HEK293 (cell line): ENCODE measurements around the gene KIF22.
"Not testable (repeated sequence)": the region's sequence is repeated elsewhere in the genome, so short reads cannot be mapped to it uniquely, and the experiment has no call there.

Experiments used
- CTCF ChIA-PET: fragments of 350-600 bp; formaldehyde crosslinking; extraction: SDS; loops from one replicate; lab custom pipeline; 2021; ENCODE audit warnings: antibody characterized with exemption; lab: Yijun Ruan, JAX
- POLR2A ChIA-PET: fragments of 300-600 bp; formaldehyde crosslinking; extraction: SDS; loops from one replicate; lab custom pipeline; 2020; ENCODE audit warnings: antibody characterized with exemption, inconsistent platforms; lab: Yijun Ruan, JAX
- H3K27ac ChIP-seq: fragments of 200-500 bp; sonication (Bioruptor generic); 2 replicates; pipeline ENCODE4 v1.5.1; 2014; ENCODE audit warnings: low read depth, low read length, control low read depth, inconsistent platforms; ENCODE audit errors: extremely low read depth
- H3K36me3 ChIP-seq, 2 experiments: fragments of 200-500 bp in 1 of 2; sonication (Bioruptor generic) in 1 of 2; 1 replicate in 1 of 2; 2 replicates in 1 of 2; pipeline ENCODE4 v1.5.1; 2014 to 2017; ENCODE audit warnings: inconsistent platforms in 2 of 2, low read length in 2 of 2; ENCODE audit not compliant: control insufficient read depth in 2 of 2, insufficient read depth in 1 of 2
- H3K4me1 ChIP-seq: fragments of 200-500 bp; sonication (Bioruptor generic); 2 replicates; pipeline ENCODE4 v1.5.1; 2014; ENCODE audit warnings: mild to moderate bottlenecking, low read length, inconsistent platforms; ENCODE audit not compliant: control insufficient read depth, insufficient read depth
- H3K4me3 ChIP-seq: 2 replicates; pipeline ENCODE4 v1.5.1; 2011; ENCODE audit warnings: low read depth, mild to moderate bottlenecking, control low read depth, low read length, moderate library complexity
- H3K9me3 ChIP-seq: fragments of 200-500 bp; sonication (Bioruptor generic); 2 replicates; pipeline ENCODE4 v1.5.1; 2014; ENCODE audit warnings: low read depth, low read length, inconsistent platforms; ENCODE audit not compliant: control insufficient read depth, insufficient read depth
- EGR2 ChIP-seq: fragments of 450-650 bp; formaldehyde crosslinking; IDR thresholded peaks from 2 replicates; pipeline ENCODE4 v1.5.1; 2016; ENCODE audit warnings: low read depth, missing biosample characterization, missing genetic modification characterization
- OSR2 ChIP-seq: fragments of 450-650 bp; formaldehyde crosslinking; IDR thresholded peaks from 2 replicates; pipeline ENCODE4 v1.5.1; 2016; ENCODE audit warnings: missing biosample characterization, missing genetic modification characterization
- SP7 ChIP-seq: fragments of 450-650 bp; formaldehyde crosslinking; IDR thresholded peaks from 2 replicates; pipeline ENCODE4 v1.5.1; 2016; ENCODE audit warnings: missing biosample characterization, missing genetic modification characterization
- ZBTB17 ChIP-seq: fragments of 450-650 bp; formaldehyde crosslinking; IDR thresholded peaks from 2 replicates; pipeline ENCODE4 v1.5.1; 2016; ENCODE audit warnings: missing biosample characterization, missing genetic modification characterization
- ZEB2 ChIP-seq: fragments of 450-650 bp; formaldehyde crosslinking; IDR thresholded peaks from 2 replicates; pipeline ENCODE4 v1.5.1; 2016; ENCODE audit warnings: missing biosample characterization, missing genetic modification characterization
- ZFHX2 ChIP-seq: fragments of 450-650 bp; formaldehyde crosslinking; conservative IDR thresholded peaks from 2 replicates; pipeline ENCODE4 v1.5.1; 2016; ENCODE audit warnings: missing biosample characterization, missing genetic modification characterization
- ZNF10 ChIP-seq: fragments of 450-650 bp; formaldehyde crosslinking; IDR thresholded peaks from 2 replicates; pipeline ENCODE4 v1.5.1; 2017; ENCODE audit warnings: missing biosample characterization, missing genetic modification characterization
- ZNF112 ChIP-seq: fragments of 450-650 bp; formaldehyde crosslinking; IDR thresholded peaks from 2 replicates; pipeline ENCODE4 v1.5.0; 2017; ENCODE audit warnings: missing biosample characterization, missing genetic modification characterization
- ZNF133 ChIP-seq: fragments of 450-650 bp; formaldehyde crosslinking; IDR thresholded peaks from 2 replicates; pipeline ENCODE4 v1.5.1; 2016; ENCODE audit warnings: missing biosample characterization, missing genetic modification characterization
- ZNF146 ChIP-seq: fragments of 450-650 bp; formaldehyde crosslinking; IDR thresholded peaks from 2 replicates; pipeline ENCODE4 v1.5.1; 2016; ENCODE audit warnings: missing biosample characterization, missing genetic modification characterization
- ZNF2 ChIP-seq: fragments of 450-650 bp; formaldehyde crosslinking; IDR thresholded peaks from 2 replicates; pipeline ENCODE4 v1.5.1; 2016; ENCODE audit warnings: missing biosample characterization, missing genetic modification characterization
- ZNF211 ChIP-seq: fragments of 450-650 bp; formaldehyde crosslinking; IDR thresholded peaks from 2 replicates; pipeline ENCODE4 v1.5.1; 2016; ENCODE audit warnings: low read depth, missing biosample characterization, missing genetic modification characterization
- ZNF600 ChIP-seq: fragments of 450-650 bp; formaldehyde crosslinking; IDR thresholded peaks from 2 replicates; pipeline ENCODE4 v1.5.1; 2016; ENCODE audit warnings: missing biosample characterization, missing genetic modification characterization
- ZNF830 ChIP-seq: fragments of 450-650 bp; IDR thresholded peaks from 2 replicates; pipeline ENCODE4 v1.5.0; 2018; ENCODE audit warnings: missing biosample characterization, missing genetic modification characterization, low read depth, mild to moderate bottlenecking, moderate library complexity
- ZSCAN23 ChIP-seq: fragments of 450-650 bp; formaldehyde crosslinking; IDR thresholded peaks from 2 replicates; pipeline ENCODE4 v1.5.1; 2016; ENCODE audit warnings: missing biosample characterization, missing genetic modification characterization
- TF ChIP-seq, protein P1 (sequence below): fragments of 450-650 bp; formaldehyde crosslinking; IDR thresholded peaks from 2 replicates; pipeline ENCODE4 v1.5.1; 2017; ENCODE audit warnings: missing biosample characterization, missing genetic modification characterization
- TF ChIP-seq, protein P2 (sequence below): fragments of 450-650 bp; formaldehyde crosslinking; IDR thresholded peaks from 2 replicates; pipeline ENCODE4 v1.5.1; 2016; ENCODE audit warnings: missing biosample characterization, missing genetic modification characterization

The KIF22 gene

DNA sequence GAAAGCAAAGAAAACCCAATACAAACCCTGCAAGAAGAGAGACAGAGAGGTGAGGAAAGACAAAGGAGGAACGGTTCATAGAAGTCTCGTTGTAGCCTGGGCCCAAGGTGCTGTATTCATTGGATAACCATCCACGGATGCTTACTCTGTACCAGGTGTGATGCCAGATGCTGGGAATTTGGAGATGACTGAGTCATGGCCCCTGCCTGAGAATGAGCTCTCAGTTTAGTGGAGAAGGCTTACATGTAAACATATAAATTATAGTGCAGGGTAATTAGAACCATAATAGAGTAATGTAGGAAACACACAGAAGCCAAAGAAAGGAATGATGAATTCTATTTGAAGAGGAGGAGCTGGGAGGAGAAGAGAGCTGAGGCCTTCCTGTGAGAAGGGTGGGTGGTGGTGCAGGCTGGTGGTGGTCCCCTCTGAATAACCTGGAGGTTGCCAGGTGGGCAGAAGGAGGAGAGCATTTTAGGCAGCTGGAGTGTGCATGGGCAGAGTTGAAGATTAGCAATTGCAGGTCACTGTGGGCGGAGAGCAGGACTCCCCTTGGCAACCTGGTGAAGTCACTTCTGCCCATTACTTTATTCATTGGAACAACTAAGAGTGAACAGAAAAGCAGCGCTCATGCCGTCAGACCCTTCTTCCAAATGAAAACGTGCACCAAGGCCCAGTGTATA, 20.2 kb upstream of the KIF22 start:
- H3K36me3 ChIP-seq = no peaks in the 10 kb centered on the region
- H3K4me1 ChIP-seq = no peaks in the 10 kb centered on the region
- no peak for TF ChIP-seq ZNF830 (tag by site-specific recombination)
- no peak for TF ChIP-seq ZNF133 (tag by site-specific recombination)
- peak; percentile 86 for TF ChIP-seq ZFHX2 (tag by site-specific recombination)
- no peak for TF ChIP-seq ZNF211
- TF ChIP-seq, protein P1, sequence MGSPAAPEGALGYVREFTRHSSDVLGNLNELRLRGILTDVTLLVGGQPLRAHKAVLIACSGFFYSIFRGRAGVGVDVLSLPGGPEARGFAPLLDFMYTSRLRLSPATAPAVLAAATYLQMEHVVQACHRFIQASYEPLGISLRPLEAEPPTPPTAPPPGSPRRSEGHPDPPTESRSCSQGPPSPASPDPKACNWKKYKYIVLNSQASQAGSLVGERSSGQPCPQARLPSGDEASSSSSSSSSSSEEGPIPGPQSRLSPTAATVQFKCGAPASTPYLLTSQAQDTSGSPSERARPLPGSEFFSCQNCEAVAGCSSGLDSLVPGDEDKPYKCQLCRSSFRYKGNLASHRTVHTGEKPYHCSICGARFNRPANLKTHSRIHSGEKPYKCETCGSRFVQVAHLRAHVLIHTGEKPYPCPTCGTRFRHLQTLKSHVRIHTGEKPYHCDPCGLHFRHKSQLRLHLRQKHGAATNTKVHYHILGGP (tag by site-specific recombination) = no peak
- no peak for TF ChIP-seq ZNF112 (tag by site-specific recombination)
- TF ChIP-seq OSR2 (tag by site-specific recombination) = 0 out of 2 replicates have a peak, but pooled peaks have one; percentile 14
- peak; percentile 95 for TF ChIP-seq EGR2 (tag by site-specific recombination)
- TF ChIP-seq ZNF146 = no peak
- TF ChIP-seq ZBTB17 (tag by site-specific recombination) = peak; percentile 28; the same call in 1 of the 2 replicates
- no peak for TF ChIP-seq ZSCAN23
- TF ChIP-seq, protein P2, sequence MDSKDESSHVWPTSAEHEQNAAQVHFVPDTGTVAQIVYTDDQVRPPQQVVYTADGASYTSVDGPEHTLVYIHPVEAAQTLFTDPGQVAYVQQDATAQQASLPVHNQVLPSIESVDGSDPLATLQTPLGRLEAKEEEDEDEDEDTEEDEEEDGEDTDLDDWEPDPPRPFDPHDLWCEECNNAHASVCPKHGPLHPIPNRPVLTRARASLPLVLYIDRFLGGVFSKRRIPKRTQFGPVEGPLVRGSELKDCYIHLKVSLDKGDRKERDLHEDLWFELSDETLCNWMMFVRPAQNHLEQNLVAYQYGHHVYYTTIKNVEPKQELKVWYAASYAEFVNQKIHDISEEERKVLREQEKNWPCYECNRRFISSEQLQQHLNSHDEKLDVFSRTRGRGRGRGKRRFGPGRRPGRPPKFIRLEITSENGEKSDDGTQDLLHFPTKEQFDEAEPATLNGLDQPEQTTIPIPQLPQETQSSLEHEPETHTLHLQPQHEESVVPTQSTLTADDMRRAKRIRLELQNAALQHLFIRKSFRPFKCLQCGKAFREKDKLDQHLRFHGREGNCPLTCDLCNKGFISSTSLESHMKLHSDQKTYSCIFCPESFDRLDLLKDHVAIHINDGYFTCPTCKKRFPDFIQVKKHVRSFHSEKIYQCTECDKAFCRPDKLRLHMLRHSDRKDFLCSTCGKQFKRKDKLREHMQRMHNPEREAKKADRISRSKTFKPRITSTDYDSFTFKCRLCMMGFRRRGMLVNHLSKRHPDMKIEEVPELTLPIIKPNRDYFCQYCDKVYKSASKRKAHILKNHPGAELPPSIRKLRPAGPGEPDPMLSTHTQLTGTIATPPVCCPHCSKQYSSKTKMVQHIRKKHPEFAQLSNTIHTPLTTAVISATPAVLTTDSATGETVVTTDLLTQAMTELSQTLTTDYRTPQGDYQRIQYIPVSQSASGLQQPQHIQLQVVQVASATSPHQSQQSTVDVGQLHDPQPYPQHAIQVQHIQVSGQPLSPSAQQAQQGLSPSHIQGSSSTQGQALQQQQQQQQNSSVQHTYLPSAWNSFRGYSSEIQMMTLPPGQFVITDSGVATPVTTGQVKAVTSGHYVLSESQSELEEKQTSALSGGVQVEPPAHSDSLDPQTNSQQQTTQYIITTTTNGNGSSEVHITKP (tag by site-specific recombination) = 0 out of 2 replicates have a peak, but pooled peaks have one; percentile 9
- TF ChIP-seq ZEB2 (tag by site-specific recombination) = no peak
- peak; percentile 90 for TF ChIP-seq SP7 (tag by site-specific recombination)
- ChIA-PET CTCF (interaction anchor here (0.9 kb wide), 1 partner anchor 20 kb away, joined by 6 read pairs; no protein-coding TSS in a partner anchor), POLR2A (interaction anchor here (1.0 kb wide), 1 partner anchor 34 kb away, joined by 4 read pairs; no protein-coding TSS in a partner anchor)
- no peak overlapping the region for H3K4me3 ChIP-seq
- no peaks in the 10 kb centered on the region for H3K9me3 ChIP-seq
- H3K27ac ChIP-seq = no peak overlapping the region

DNA sequence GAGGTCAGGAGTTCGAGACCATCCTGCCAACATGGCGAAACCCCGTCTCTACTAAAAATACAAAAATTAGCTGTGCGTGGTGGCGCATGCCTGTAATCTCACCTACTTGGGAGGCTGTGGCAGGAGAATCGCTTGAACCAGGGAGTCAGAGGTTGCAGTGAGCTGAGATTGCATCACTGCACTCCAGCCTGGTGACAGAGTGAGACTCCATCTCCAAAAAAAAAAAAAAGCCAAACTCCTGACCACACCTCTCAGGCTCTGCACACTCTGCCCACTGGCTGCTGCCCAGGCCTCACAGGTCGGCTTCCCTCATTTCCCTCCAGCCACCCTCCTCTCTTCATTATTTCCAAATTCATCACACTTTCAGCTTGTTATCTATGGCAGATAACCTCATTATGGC, 18.2 kb upstream of the KIF22 start:
- CTCF ChIA-PET, H3K36me3 ChIP-seq, H3K4me3 ChIP-seq, H3K4me1 ChIP-seq, H3K27ac ChIP-seq, H3K9me3 ChIP-seq: not testable (repeated sequence)
- POLR2A ChIA-PET = interaction anchor here (0.6 to 1.5 kb wide), 3 partner anchors 16 to 153 kb away, joined by 3 to 10 read pairs (median 4); partner anchors contain the start of gene KIF22
- TF ChIP-seq ZNF600 (tag by site-specific recombination) (peak; percentile 47; the same call in 1 of the 2 replicates), ZBTB17 (tag by site-specific recombination) (peak; percentile 48; the same call in 1 of the 2 replicates)

DNA sequence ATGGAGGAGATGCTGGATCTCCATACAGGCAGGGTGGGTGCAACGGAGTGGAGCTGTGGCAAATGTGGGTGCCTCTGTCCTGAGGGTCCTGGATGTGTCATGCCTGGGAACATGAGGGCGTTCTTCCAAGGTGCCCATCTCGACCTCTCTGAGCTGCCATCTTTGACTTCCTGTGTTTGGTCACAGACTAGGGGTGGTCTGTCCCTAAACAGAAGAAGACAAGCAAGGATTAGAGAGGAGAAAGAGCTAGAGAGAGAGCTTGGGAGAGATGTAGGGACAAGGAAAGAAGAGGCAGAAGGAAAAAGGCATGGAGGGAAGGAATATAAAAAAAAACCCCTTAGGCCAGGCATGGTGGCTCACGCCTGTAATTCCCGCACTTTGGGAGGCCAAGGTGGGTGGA, 15.8 kb upstream of the KIF22 start:
- Histone ChIP-seq H3K36me3 (no peaks in the 10 kb centered on the region), H3K27ac (no peak overlapping the region), H3K4me1 (no peaks in the 10 kb centered on the region), H3K4me3 (no peak overlapping the region), H3K9me3 (no peaks in the 10 kb centered on the region)
- CTCF ChIA-PET = interaction anchor here (0.6 to 0.7 kb wide), 2 partner anchors 17 to 675 kb away, joined by 3 to 5 read pairs; no protein-coding TSS in a partner anchor
- TF ChIP-seq ZNF10 (tag by site-specific recombination) (peak; percentile 82; the same call in 1 of the 2 replicates), ZNF2 (no peak)
- POLR2A ChIA-PET = no interaction called here
